ENCODE results near the gene METTL13. TPM values are rescaled to one million over a fixed set of nuclear protein-coding genes. Genes with fewer than 3 reads are reported as not detected.

METTL13 gene
- total RNA-seq, 1 experiment from 2014 or later: 49.9 TPM

GRCh38 chr1:171814692-171815091 is 33.2 kb downstream of the METTL13 start:
- no peak for DNase-seq (ENCODE audit: low spot score)
- intact Hi-C loops (cut with micrococcal nuclease; ENCODE audit: unreplicated experiment): no loop called here
- Histone ChIP-seq H3K27me3 (replicated peaks; ENCODE audit: insufficient read depth, low read depth, low read length, poor library complexity) (no peaks in the 10 kb centered on the region), H3K27ac (ENCODE audit: low read depth, low read length, poor library complexity, severe bottlenecking) (no peak overlapping the region), H3K36me3 (ENCODE audit: insufficient read depth, low read length, poor library complexity, severe bottlenecking) (no peaks in the 10 kb centered on the region), H3K4me3 (ENCODE audit: low read depth, low read length, poor library complexity, severe bottlenecking) (no peak overlapping the region), H3K4me1 (ENCODE audit: insufficient read depth, low read length, poor library complexity, severe bottlenecking) (no peaks in the 10 kb centered on the region), H3K9me3 (ENCODE audit: low read depth, low read length, poor library complexity, severe bottlenecking) (no peaks in the 10 kb centered on the region)
- ChIA-PET CTCF (no interaction called here), POLR2A (ENCODE audit: low non-redundant PET) (no interaction called here)
- no peak for TF ChIP-seq EZH2 (IDR thresholded peaks at IDR 0.05; ENCODE audit: borderline replicate concordance, low read depth, low read length, poor library complexity, severe bottlenecking)
- no peak for TF ChIP-seq CTCF (conservative IDR thresholded peaks at IDR 0.05; ENCODE audit: low read depth, low read length)
- no TSS peak for BruUV-seq (replicated peaks)

- no peak for DNase-seq (ENCODE audit: low spot score)
- POLR2A ChIA-PET (ENCODE audit: low non-redundant PET): interaction anchor here (0.7 kb wide), 1 partner anchor 98 kb away, joined by 3 read pairs; no protein-coding TSS in a partner anchor
- H3K9me3 ChIP-seq (ENCODE audit: low read depth, low read length, poor library complexity, severe bottlenecking): no peaks in the 10 kb centered on the region
- H3K4me3 ChIP-seq (ENCODE audit: low read depth, low read length, poor library complexity, severe bottlenecking): no peak overlapping the region
- H3K36me3 ChIP-seq (ENCODE audit: insufficient read depth, low read length, poor library complexity, severe bottlenecking): no peaks in the 10 kb centered on the region
- no peak for TF ChIP-seq CTCF (conservative IDR thresholded peaks at IDR 0.05; ENCODE audit: low read depth, low read length)
- TF ChIP-seq EZH2 (IDR thresholded peaks at IDR 0.05; ENCODE audit: borderline replicate concordance, low read depth, low read length, poor library complexity, severe bottlenecking): no peak
- H3K27me3 ChIP-seq (replicated peaks; ENCODE audit: insufficient read depth, low read depth, low read length, poor library complexity): no peaks in the 10 kb centered on the region
- CTCF ChIA-PET: interaction anchor here (0.6 kb wide), 1 partner anchor 57 kb away, joined by 7 read pairs; no protein-coding TSS in a partner anchor
- H3K4me1 ChIP-seq (ENCODE audit: insufficient read depth, low read length, poor library complexity, severe bottlenecking): no peaks in the 10 kb centered on the region
- H3K27ac ChIP-seq (ENCODE audit: low read depth, low read length, poor library complexity, severe bottlenecking): no peak overlapping the region
- intact Hi-C loops (cut with micrococcal nuclease; ENCODE audit: unreplicated experiment): no loop called here
- no TSS peak for BruUV-seq (replicated peaks)
These were observed 34.9 kb downstream of the METTL13 start for GRCh38 chr1:171816300-171816901.

- BruUV-seq (replicated peaks): no TSS peak
- TF ChIP-seq EZH2 (IDR thresholded peaks at IDR 0.05; ENCODE audit: borderline replicate concordance, low read depth, low read length, poor library complexity, severe bottlenecking): no peak
- no peak for TF ChIP-seq CTCF (conservative IDR thresholded peaks at IDR 0.05; ENCODE audit: low read depth, low read length)
- Histone ChIP-seq H3K27ac (ENCODE audit: low read depth, low read length, poor library complexity, severe bottlenecking) (no peak overlapping the region), H3K4me1 (ENCODE audit: insufficient read depth, low read length, poor library complexity, severe bottlenecking) (no peaks in the 10 kb centered on the region), H3K36me3 (ENCODE audit: insufficient read depth, low read length, poor library complexity, severe bottlenecking) (no peaks in the 10 kb centered on the region), H3K9me3 (ENCODE audit: low read depth, low read length, poor library complexity, severe bottlenecking) (no peaks in the 10 kb centered on the region), H3K4me3 (ENCODE audit: low read depth, low read length, poor library complexity, severe bottlenecking) (no peak overlapping the region), H3K27me3 (replicated peaks; ENCODE audit: insufficient read depth, low read depth, low read length, poor library complexity) (no peaks in the 10 kb centered on the region)
- intact Hi-C loops (cut with micrococcal nuclease; ENCODE audit: unreplicated experiment): no loop called here
- POLR2A ChIA-PET (ENCODE audit: low non-redundant PET): interaction anchor here (0.7 kb wide), 1 partner anchor 97 kb away, joined by 3 read pairs; no protein-coding TSS in a partner anchor
- CTCF ChIA-PET: no interaction called here
- peak; percentile 30 for DNase-seq (ENCODE audit: low spot score)
These were observed 36.2 kb downstream of the METTL13 start for GRCh38 chr1:171817511-171818265.

Data from A673 (cell line).